GM23248 (cell line): Measurements from ENCODE around the gene ARSD. TPM values are rescaled to one million over a fixed set of nuclear protein-coding genes. Genes with fewer than 3 reads are reported as not detected.

Experiments used
- DNase-seq: peaks from one replicate; pipeline ENCODE4 v3.0.0-alpha.2; 2015
- H2AFZ ChIP-seq: fragments of 200-600 bp; sonication (generic); 2 replicates; pipeline ENCODE4 v1.6.1; 2016; ENCODE audit warnings: antibody characterized with exemption
- H3F3A ChIP-seq: fragments of 200-600 bp; sonication (generic); 2 replicates; pipeline ENCODE4 v1.6.1; 2016; ENCODE audit warnings: mild to moderate bottlenecking, antibody characterized with exemption, mixed run types; ENCODE audit not compliant: insufficient read depth
- H3K27ac ChIP-seq: fragments of 200-600 bp; sonication (generic); 2 replicates; pipeline ENCODE4 v1.5.1; 2016; ENCODE audit warnings: mild to moderate bottlenecking
- H3K27me3 ChIP-seq: fragments of 200-600 bp; sonication (generic); replicated peaks from 2 replicates; pipeline ENCODE4 v1.6.1; 2016; ENCODE audit warnings: mild to moderate bottlenecking; ENCODE audit not compliant: insufficient read depth
- H3K36me3 ChIP-seq: fragments of 200-600 bp; sonication (generic); 2 replicates; pipeline ENCODE4 v1.6.1; 2016; ENCODE audit warnings: low read depth, mild to moderate bottlenecking
- H3K4me1 ChIP-seq: fragments of 200-600 bp; sonication (generic); 2 replicates; pipeline ENCODE4 v1.6.1; 2016; ENCODE audit warnings: mild to moderate bottlenecking; ENCODE audit not compliant: insufficient read depth
- H3K4me2 ChIP-seq: fragments of 200-600 bp; sonication (generic); one replicate; pipeline ENCODE4 v1.6.1; 2016; ENCODE audit warnings: mild to moderate bottlenecking; ENCODE audit not compliant: unreplicated experiment
- H3K4me3 ChIP-seq: fragments of 200-600 bp; sonication (generic); 2 replicates; pipeline ENCODE4 v1.5.1; 2016; ENCODE audit warnings: mild to moderate bottlenecking
- H3K79me2 ChIP-seq: fragments of 200-600 bp; sonication (generic); 2 replicates; pipeline ENCODE4 v1.6.1; 2016; ENCODE audit warnings: mild to moderate bottlenecking; ENCODE audit not compliant: insufficient read depth
- H3K9ac ChIP-seq: fragments of 200-600 bp; sonication (generic); 2 replicates; pipeline ENCODE4 v1.6.1; 2016; ENCODE audit warnings: mild to moderate bottlenecking
- H3K9me2 ChIP-seq: fragments of 200-600 bp; sonication (generic); 2 replicates; pipeline ENCODE4 v1.6.1; 2016; ENCODE audit warnings: mixed run types, mild to moderate bottlenecking, moderate library complexity; ENCODE audit not compliant: insufficient read depth
- H3K9me3 ChIP-seq: fragments of 200-600 bp; sonication (generic); one replicate; pipeline ENCODE4 v1.6.1; 2017; ENCODE audit warnings: low read depth
- H4K20me1 ChIP-seq: fragments of 200-600 bp; sonication (generic); 2 replicates; pipeline ENCODE4 v1.6.0; 2016; ENCODE audit not compliant: insufficient read depth
- EZH2 ChIP-seq: fragments of 200-600 bp; sonication (generic); IDR thresholded peaks from 2 replicates; pipeline ENCODE4 v1.6.1; 2018; ENCODE audit warnings: antibody characterized with exemption, mild to moderate bottlenecking; ENCODE audit not compliant: insufficient read depth, poor library complexity, severe bottlenecking
- EZH2phosphoT487 ChIP-seq: fragments of 200-600 bp; sonication (generic); IDR thresholded peaks from 2 replicates; pipeline ENCODE4 v1.6.1; 2018; ENCODE audit warnings: antibody characterized with exemption, moderate library complexity, mild to moderate bottlenecking, low read depth; ENCODE audit not compliant: insufficient read depth
- WGBS, 2 experiments: methylation state at CpG; one replicate each; pipeline ENCODE4 v1.1.6; 2015 to 2017; ENCODE audit warnings: low lambda C conversion rate in 2 of 2, low coverage in 1 of 2; ENCODE audit errors: missing lambda C conversion rate in 2 of 2; 5-methylcytosine and 5-hydroxymethylcytosine counted together
- in situ Hi-C: fragments of 300-500 bp; cut with MboI; formaldehyde crosslinking; loops from 2 replicates; pipeline ENCODE4 v1.15.0; 2020
- polyA plus RNA-seq: library from polyadenylated mRNA; unstranded; fragments of >200 nt; fragmentation: Nextera tagmentation; extraction: Ambion mirVana; gene quantifications from 2 replicates; pipeline ENCODE4 v1.2.1, GENCODE V29; 2016
- total RNA-seq: library from RNA; depleted of rRNA; stranded (reverse); fragments of >200 nt; shearing (Covaris generic); gene quantifications from 2 replicates; pipeline ENCODE4 v1.2.3, GENCODE V29; 2014

ARSD gene
- total and polyA plus RNA-seq, 2 experiments from 2014 or later: 10.7 to 11.7 TPM

DNA sequence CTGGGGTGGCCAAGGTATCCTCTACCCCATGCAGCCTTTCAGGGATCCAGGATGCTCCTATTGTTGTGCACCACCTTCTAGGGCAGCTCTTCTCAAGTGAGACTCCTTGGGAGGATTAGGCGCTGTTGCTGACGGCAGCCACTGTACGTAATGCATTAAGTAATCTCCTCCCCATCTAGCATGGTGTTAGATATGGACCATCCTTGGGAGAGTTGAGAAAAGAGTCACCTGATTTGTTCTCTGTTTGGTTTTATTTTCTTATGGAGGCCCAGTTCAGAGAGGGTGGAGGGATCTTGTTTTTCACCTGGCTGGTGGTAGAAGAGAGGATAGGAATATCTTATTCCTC, 54.0 kb downstream of the ARSD start:
- Histone ChIP-seq H3K9me2 (no peaks in the 10 kb centered on the region), H3K27me3 (no peaks in the 10 kb centered on the region), H3K27ac (no peak overlapping the region), H3K4me1 (no peaks in the 10 kb centered on the region), H2AFZ (no peak overlapping the region), H3K4me3 (no peak overlapping the region), H3K9ac (no peak overlapping the region), H3F3A (no peaks in the 10 kb centered on the region), H3K9me3 (no peaks in the 10 kb centered on the region), H4K20me1 (no peaks in the 10 kb centered on the region), H3K4me2 (no peak overlapping the region), H3K36me3 (no peaks in the 10 kb centered on the region), H3K79me2 (no peaks in the 10 kb centered on the region)
- in situ Hi-C loops: no loop called here
- no peak for TF ChIP-seq EZH2
- no peak for TF ChIP-seq EZH2phosphoT487
- no peak for DNase-seq
- 89 to 90% methylated on average over 3 of the region's 3 CpGs for WGBS, 2 experiments

DNA sequence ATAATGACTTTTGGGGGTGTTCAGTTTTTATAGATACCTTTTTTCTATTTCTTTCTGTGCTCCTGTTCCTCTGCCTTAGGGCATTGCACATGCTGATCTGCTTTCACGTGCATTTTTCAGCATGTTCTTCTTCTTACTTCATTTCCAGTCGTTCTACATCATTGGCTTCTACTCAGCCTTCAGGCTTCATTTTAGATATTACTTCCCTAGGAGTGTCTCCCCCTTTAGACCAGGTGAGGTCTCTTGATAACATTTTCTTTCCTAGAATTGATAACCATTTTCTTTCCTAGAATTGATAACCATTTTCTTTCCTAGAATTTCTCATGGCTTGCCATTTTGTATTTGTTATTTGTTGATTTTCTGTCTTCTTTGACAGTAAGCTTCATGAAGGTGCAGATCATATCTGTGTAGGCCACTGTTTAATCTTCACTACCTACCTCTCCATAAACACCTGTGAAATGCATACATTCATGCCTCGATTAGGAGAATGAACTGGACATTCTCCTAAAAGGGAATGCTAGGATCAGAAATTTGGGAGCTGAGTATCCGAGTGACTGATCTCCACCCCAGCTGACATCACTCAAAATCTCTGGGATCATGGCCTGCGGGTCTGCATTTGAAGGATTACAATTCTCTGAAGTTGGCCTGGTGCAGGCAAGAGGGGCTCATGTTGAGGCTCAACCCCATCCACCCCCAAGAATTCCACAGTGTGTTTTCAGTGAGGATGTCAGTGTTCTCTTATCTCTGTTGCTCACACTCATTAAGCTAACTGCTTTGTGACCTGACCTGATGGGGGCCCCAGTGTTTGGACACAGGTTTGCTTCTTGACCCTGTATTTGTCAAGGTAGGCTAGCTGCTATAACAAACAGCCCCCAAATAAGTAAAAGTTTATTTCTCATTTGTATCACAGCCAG, 54.7 kb downstream of the ARSD start:
- Histone ChIP-seq H3K9me3 (no peaks in the 10 kb centered on the region), H3K9ac (no peak overlapping the region), H3K36me3 (no peaks in the 10 kb centered on the region), H3K4me2 (no peak overlapping the region), H3K27ac (no peak overlapping the region), H3F3A (no peaks in the 10 kb centered on the region), H3K4me3 (no peak overlapping the region), H3K27me3 (no peaks in the 10 kb centered on the region), H3K9me2 (no peaks in the 10 kb centered on the region), H4K20me1 (no peaks in the 10 kb centered on the region), H3K79me2 (no peaks in the 10 kb centered on the region), H3K4me1 (no peaks in the 10 kb centered on the region), H2AFZ (no peak overlapping the region)
- TF ChIP-seq EZH2 (no peak), EZH2phosphoT487 (no peak)
- WGBS, 2 experiments: 56 to 65% methylated on average over 5 of the region's 5 CpGs
- no peak for DNase-seq
- in situ Hi-C loops: no loop called here

DNA sequence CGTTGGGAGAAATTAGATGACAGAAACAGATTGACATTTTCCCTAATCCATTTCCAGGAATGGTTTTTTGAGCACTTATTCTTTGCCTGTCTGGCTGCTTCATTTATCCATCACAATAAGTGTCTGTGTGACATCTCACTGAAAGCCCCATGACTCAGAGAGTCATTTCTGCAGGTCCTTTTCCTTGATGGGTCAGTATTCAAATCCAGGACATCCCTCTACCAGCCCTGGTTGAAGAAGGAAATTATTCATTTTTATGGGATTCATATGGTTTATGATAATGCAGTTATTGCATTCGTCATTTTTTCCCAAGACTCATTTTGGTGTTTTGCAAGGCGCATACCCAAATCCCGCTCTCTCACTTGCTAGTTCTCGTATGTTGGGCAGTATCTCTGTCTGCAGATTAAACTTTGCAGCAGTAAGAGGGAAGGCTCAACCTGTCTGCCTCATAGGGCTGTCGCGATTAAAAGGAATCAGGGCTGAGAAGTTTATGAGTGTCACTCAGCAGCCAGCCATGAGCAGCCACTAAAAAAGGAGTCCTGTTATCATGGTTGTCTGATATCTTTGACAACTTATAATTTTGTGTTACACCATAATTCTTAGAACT, 56.4 kb downstream of the ARSD start:
- Histone ChIP-seq H3K36me3 (no peaks in the 10 kb centered on the region), H3K9me3 (no peaks in the 10 kb centered on the region), H3K9me2 (no peaks in the 10 kb centered on the region), H3K27me3 (no peaks in the 10 kb centered on the region), H3K79me2 (no peaks in the 10 kb centered on the region), H2AFZ (no peak overlapping the region), H3K27ac (no peak overlapping the region), H3F3A (no peaks in the 10 kb centered on the region), H3K4me3 (no peak overlapping the region), H3K4me1 (no peaks in the 10 kb centered on the region), H4K20me1 (no peaks in the 10 kb centered on the region), H3K4me2 (no peak overlapping the region), H3K9ac (no peak overlapping the region)
- in situ Hi-C loops: no loop called here
- DNase-seq: no peak
- TF ChIP-seq EZH2 (no peak), EZH2phosphoT487 (no peak)
- 83 to 86% methylated on average over 7 of the region's 7 CpGs for WGBS, 2 experiments

DNA sequence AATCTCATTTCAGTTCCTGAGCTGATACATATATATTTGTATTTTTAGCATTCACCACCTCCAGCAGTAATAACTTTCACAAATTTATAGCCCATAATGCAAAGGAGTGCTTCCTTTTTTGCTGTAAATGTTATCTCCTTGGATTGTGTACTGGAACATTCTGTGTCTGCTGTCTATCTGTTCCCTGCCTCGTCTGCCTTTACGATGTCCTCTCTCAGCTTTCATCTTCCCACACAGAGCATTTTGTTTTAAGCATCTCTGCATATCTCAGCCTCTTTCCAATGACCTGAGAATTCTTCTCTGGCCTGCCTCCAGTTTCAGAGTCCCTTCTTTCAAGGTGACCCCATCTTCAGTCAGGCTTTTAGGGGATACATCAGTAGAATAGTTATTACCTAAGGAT, 57.3 kb downstream of the ARSD start:
- H3K9me3 ChIP-seq: no peaks in the 10 kb centered on the region
- no peak for DNase-seq
- 51 to 100% methylated on average over 1 to 2 of the region's 2 CpGs for WGBS, 2 experiments
- H2AFZ ChIP-seq: no peak overlapping the region
- H3K4me1 ChIP-seq: no peaks in the 10 kb centered on the region
- H3K79me2 ChIP-seq: no peaks in the 10 kb centered on the region
- no peaks in the 10 kb centered on the region for H3F3A ChIP-seq
- in situ Hi-C loops: no loop called here
- no peaks in the 10 kb centered on the region for H3K36me3 ChIP-seq
- no peaks in the 10 kb centered on the region for H3K27me3 ChIP-seq
- no peak overlapping the region for H3K4me2 ChIP-seq
- no peak for TF ChIP-seq EZH2
- TF ChIP-seq EZH2phosphoT487: no peak
- no peak overlapping the region for H3K4me3 ChIP-seq
- H3K9ac ChIP-seq: no peak overlapping the region
- no peaks in the 10 kb centered on the region for H4K20me1 ChIP-seq
- H3K27ac ChIP-seq: no peak overlapping the region
- H3K9me2 ChIP-seq: no peaks in the 10 kb centered on the region
